Measurements from ENCODE around the gene EFNA1. TPM values are rescaled to one million over a fixed set of nuclear protein-coding genes. Genes with fewer than 3 reads are reported as not detected.

The EFNA1 gene
- total and polyA plus RNA-seq, 2 of the 13 experiments (the other 11 are each of a cell fraction or from before 2014, with no cell fraction given), result 81.8 to 874 TPM

GRCh38 chr1:155135415-155136028, 7.8 kb downstream of the EFNA1 start, which contains the start of gene SLC50A1 (continued):
- TF ChIP-seq ZBTB46 (CRISPR knock-in tag; IDR thresholded peaks at IDR 0.05; ENCODE audit: borderline replicate concordance) (peak; percentile 89; the same call in 1 of the 2 replicates), PITX1 (CRISPR knock-in tag; IDR thresholded peaks at IDR 0.05) (peak; percentile 24; the same call in 1 of the 2 replicates), ATF5 (CRISPR knock-in tag; IDR thresholded peaks at IDR 0.05; ENCODE audit: low read depth) (no peak), ZNF280B (CRISPR knock-in tag; IDR thresholded peaks at IDR 0.05; ENCODE audit: borderline replicate concordance) (no peak; the same call in 1 of the 2 replicates), IRF1 (CRISPR knock-in tag; IDR thresholded peaks at IDR 0.05; ENCODE audit: low read depth) (no peak), ZBTB7A (CRISPR knock-in tag; IDR thresholded peaks at IDR 0.05) (peak; percentile 4; the same call in 1 of the 2 replicates), ATF1 (CRISPR knock-in tag; IDR thresholded peaks at IDR 0.05) (no peak; the same call in 1 of the 2 replicates), KIAA2018 (CRISPR knock-in tag; IDR thresholded peaks at IDR 0.05; ENCODE audit: borderline replicate concordance) (no peak), ZNF660 (CRISPR knock-in tag; IDR thresholded peaks at IDR 0.05; ENCODE audit: borderline replicate concordance, low read depth) (no peak), TCF7L2 (IDR thresholded peaks at IDR 0.05; ENCODE audit: low read depth, low read length) (no peak), ZNF326 (CRISPR knock-in tag; IDR thresholded peaks at IDR 0.05; ENCODE audit: borderline replicate concordance) (peak; percentile 13; the same call in 1 of the 2 replicates), CBX1 (IDR thresholded peaks at IDR 0.05; ENCODE audit: low read depth) (no peak), ZNF101 (CRISPR knock-in tag; IDR thresholded peaks at IDR 0.05; ENCODE audit: borderline replicate concordance, low read depth) (0 out of 2 replicates have a peak, but pooled peaks have one; percentile 79), MXI1 (IDR thresholded peaks at IDR 0.05; ENCODE audit: borderline replicate concordance, low read depth, low read length) (peak; percentile 53; the same call in 1 of the 3 replicates), MAF1 (CRISPR knock-in tag; IDR thresholded peaks at IDR 0.05; ENCODE audit: borderline replicate concordance) (no peak)

Measured in HepG2 (cell line).